PFSK-1 (cell line): ENCODE results near the gene CHST11.

ENCODE experiments used
- FOXP2 ChIP-seq: optimal IDR thresholded peaks from 2 replicates; pipeline ENCODE3; 2011; ENCODE audit warnings: borderline replicate concordance, control low read depth, inconsistent platforms; ENCODE audit not compliant: insufficient read depth; ENCODE audit errors: extremely low read length, extremely low read depth
- POLR2AphosphoS5 ChIP-seq: IDR thresholded peaks from 2 replicates; pipeline ENCODE4 v1.6.1; 2012; ENCODE audit warnings: low read depth, mild to moderate bottlenecking, control low read depth, low read length, moderate library complexity
- REST ChIP-seq, 2 experiments: IDR thresholded peaks; 2 replicates each; pipeline versions ENCODE4 v1.6.1 to v1.8.0; 2011 to 2012; ENCODE audit warnings: low read depth in 2 of 2, low read length in 2 of 2, control low read depth in 1 of 2, inconsistent platforms in 1 of 2, mild to moderate bottlenecking in 1 of 2, moderate library complexity in 1 of 2; ENCODE audit not compliant: insufficient read depth in 1 of 2
- SIN3A ChIP-seq: IDR thresholded peaks from 2 replicates; pipeline ENCODE4 v1.6.1; 2012; ENCODE audit warnings: mild to moderate bottlenecking, low read length, moderate library complexity, borderline replicate concordance; ENCODE audit not compliant: insufficient read depth
- TAF1 ChIP-seq: IDR thresholded peaks from 2 replicates; pipeline ENCODE4 v1.6.1; 2012; ENCODE audit warnings: low read length, control low read depth, borderline replicate concordance; ENCODE audit not compliant: insufficient read depth

The CHST11 gene

GRCh38 chr12:104502217-104502616 lies 45.5 kb downstream of the CHST11 start:
- TF ChIP-seq SIN3A (no peak), REST (IDR thresholded peaks at IDR 0.05; ENCODE audit: insufficient read depth in 1 of 2, low read depth in 2 of 2, low read length in 2 of 2) (no peak), TAF1 (no peak), POLR2AphosphoS5 (no peak), FOXP2 (no peak)

- no peak for TF ChIP-seq SIN3A
- no peak for TF ChIP-seq FOXP2
- no peak for TF ChIP-seq TAF1
- no peak for TF ChIP-seq REST (IDR thresholded peaks at IDR 0.05; ENCODE audit: insufficient read depth in 1 of 2, low read depth in 2 of 2, low read length in 2 of 2)
- TF ChIP-seq POLR2AphosphoS5 = no peak
These were observed 45.9 kb downstream of the CHST11 start for GRCh38 chr12:104502638-104503037.

- TF ChIP-seq POLR2AphosphoS5 = no peak
- TF ChIP-seq FOXP2 = no peak
- no peak for TF ChIP-seq SIN3A
- TF ChIP-seq REST (IDR thresholded peaks at IDR 0.05; ENCODE audit: insufficient read depth in 1 of 2, low read depth in 2 of 2, low read length in 2 of 2) = no peak
- TF ChIP-seq TAF1 = no peak
These were observed 46.4 kb downstream of the CHST11 start for GRCh38 chr12:104503191-104503590.

GRCh38 chr12:104504146-104504545 lies 47.4 kb downstream of the CHST11 start:
- TF ChIP-seq FOXP2 = no peak
- no peak for TF ChIP-seq SIN3A
- no peak for TF ChIP-seq POLR2AphosphoS5
- no peak for TF ChIP-seq REST (IDR thresholded peaks at IDR 0.05; ENCODE audit: insufficient read depth in 1 of 2, low read depth in 2 of 2, low read length in 2 of 2)
- no peak for TF ChIP-seq TAF1

- TF ChIP-seq POLR2AphosphoS5 (no peak), REST (IDR thresholded peaks at IDR 0.05; ENCODE audit: insufficient read depth in 1 of 2, low read depth in 2 of 2, low read length in 2 of 2) (no peak), TAF1 (no peak), FOXP2 (no peak), SIN3A (no peak)
These were observed 48.5 kb downstream of the CHST11 start for GRCh38 chr12:104505095-104505818.
